Fibroblast of skin of right biceps (primary cell): ENCODE results near the gene SIX4.
"Not testable (repeated sequence)": the region's sequence is repeated elsewhere in the genome, so short reads cannot be mapped to it uniquely, and the experiment has no call there.

Experiments used
- DNase-seq: peaks from one replicate; pipeline ENCODE4 v3.0.0-alpha.2; 2013

Gene SIX4

GRCh38 chr14:60723907-60724618 is at the start of gene SIX4:
SIX4 (minus strand) TSS chr14:60724351; CDS start chr14:60724074, 277 bp downstream.
- peak; percentile 87 for DNase-seq

DNA sequence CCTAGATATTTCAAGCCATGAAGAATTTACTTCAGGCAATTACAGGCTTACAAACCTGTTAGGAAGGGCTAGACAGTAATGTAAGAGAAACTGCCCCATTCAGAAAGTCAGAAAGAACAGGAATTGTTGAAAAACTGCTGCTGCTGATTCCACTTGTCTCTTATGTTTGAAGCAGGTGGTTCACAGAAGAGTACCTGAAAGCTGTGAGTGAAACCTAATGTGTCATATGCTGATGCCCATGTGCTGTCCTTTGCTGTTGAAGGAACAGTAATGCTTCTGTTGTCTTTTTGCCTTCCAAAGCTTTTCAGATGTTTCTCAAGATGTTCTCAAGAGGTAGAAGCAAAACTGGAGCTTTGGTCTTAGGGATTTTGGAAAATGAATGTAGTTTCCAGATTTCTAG is 49.4 kb upstream of the SIX4 start:
- no peak for DNase-seq

GRCh38 chr14:60771117-60771516 is 47.0 kb upstream of the SIX4 start:
- no peak for DNase-seq

- no peak for DNase-seq
Measured at GRCh38 chr14:60768602-60769001, 44.5 kb upstream of the SIX4 start.

- no peak for DNase-seq
Measured at GRCh38 chr14:60760644-60761364, 36.7 kb upstream of the SIX4 start.

DNA sequence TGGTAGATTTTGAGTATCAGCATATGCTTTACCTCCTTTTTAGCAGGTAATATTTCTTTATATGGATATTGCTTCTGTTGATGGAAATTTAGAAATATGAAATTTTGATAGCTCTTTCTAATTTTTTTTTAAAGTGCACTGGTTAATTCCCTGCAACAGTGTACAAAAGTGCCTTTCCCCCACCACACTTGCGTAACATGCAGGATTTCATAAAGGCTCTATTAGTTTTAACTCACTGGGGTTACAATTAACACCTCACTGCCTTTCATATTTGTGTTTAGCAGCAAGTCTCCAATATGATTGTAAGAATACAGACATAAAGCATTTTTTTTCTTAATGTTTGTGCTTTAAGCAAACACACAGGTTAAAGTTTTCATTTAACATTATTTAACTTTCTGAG is 36.1 kb upstream of the SIX4 start:
- DNase-seq = no peak

- DNase-seq = no peak
Measured at GRCh38 chr14:60758885-60759284, 34.7 kb upstream of the SIX4 start.

- DNase-seq = peak; percentile 76
Measured at GRCh38 chr14:60757567-60758002, 33.4 kb upstream of the SIX4 start.

- peak; percentile 25 for DNase-seq
Measured at GRCh38 chr14:60756847-60757246, 32.7 kb upstream of the SIX4 start.

GRCh38 chr14:60753264-60754119 is 29.3 kb upstream of the SIX4 start:
- peak; percentile 76 for DNase-seq

DNA sequence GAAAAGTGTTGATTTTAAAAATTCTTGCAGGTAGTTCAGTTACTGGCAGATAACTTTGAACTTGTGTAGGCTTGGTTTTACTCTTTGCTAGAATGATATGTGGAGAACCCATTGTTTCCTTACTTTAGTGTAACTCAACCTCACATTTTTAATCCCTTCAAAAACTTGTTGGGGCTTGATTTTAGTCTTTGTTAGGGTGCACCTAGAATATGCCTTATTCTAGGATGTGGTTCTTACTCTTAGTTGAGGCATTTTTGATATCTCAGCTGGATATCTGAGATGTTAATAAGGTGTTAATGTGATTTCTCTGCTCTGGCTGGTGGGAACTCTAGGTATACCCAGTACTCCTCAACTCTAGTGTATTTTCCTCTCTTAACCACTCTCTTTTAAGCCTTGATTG is 20.4 kb upstream of the SIX4 start:
- no peak for DNase-seq

- no peak for DNase-seq
Measured at GRCh38 chr14:60738843-60739508, 14.8 kb upstream of the SIX4 start.

GRCh38 chr14:60736494-60736893 is 12.3 kb upstream of the SIX4 start:
- peak; percentile 74 for DNase-seq

DNA sequence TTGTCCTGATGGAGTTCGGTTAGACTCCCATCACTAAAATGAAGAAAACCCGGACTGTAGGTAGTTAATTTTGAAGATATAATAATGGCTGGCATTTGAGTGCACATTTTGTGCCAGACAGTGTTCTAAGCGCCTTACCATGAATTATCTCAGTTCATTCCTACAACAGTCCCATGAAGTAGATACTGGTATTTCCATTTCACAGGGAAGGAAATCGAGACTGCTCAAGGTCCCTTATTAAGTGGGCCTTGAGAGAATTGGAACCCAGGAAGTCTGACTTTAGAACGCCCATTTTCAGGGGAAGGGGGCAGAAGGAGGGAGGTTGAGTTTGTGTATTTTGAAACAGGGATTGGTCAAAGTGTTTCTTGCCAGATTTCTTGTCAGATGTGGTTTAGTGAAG is 11.3 kb upstream of the SIX4 start:
- no peak for DNase-seq

DNA sequence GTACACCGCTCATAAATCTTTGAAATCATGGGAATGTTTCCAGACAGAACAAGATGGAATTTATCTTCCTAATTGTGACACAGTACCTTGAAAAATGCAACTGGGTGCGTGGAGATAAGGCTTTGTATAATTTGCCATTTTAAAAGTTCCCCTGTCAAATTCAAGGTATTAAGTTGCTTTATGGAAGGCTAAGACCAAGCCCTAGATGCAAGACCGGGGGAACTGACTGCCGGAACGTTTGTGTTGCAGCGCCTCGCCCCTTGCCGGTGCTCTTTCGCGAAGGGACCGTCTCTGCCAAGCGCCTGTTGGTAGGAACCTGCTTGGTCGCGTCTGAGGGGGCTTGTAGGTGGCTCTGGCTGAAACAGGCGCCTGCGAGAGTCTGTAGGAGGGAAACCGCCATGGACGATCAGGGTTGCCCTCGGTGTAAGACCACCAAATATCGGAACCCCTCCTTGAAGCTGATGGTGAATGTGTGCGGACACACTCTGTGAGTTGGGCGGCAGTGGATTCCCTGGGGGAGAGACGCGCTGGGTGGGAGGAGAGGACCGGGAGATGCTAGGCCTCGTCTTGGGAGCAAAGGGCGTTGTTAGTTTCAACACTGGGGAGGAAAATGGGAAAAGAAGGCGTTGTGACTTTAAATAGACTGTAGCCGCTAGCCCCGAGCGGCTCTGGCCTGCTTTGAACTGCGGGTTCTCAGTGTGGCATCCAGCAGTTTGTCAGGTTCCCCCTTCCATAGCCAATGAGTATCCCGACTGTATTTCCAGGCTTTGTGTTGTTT is 10.5 kb upstream of the SIX4 start, which contains the start of gene MNAT1:
TSS of gene MNAT1 (plus strand) at position 297 of the 778 bp plus-strand sequence. CDS start at position 399, 102 bp downstream.
- DNase-seq = peak; percentile 83

DNA sequence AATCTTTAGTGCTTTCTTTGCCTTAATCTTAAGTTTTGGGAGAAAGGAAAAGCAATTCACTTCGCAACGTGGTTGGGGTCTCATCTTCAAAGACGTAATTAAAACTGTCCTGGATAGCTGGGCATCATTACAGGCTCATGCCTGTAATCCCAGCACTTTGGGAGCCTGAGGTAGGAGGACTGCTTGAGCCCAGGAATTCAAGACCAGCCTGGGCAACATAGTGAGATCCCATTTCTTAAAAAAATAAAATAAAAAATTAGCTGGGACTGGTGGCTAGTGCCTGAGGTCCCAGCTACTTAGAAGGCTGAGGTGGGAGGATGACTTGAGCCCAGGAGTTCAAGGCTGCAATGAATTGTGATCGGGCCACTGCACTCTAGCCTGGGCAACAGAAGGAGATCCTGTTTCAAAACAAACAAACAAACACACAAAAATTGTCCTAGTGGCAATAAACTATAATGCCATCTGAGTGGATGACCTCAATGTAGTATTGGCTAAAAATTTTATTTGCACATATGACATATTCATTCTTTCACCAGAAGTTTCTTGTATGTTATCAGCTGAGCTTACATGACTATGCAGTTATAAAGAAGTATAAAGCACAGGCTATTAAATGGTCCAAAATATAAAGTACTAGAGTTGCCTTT is 8.8 kb upstream of the SIX4 start:
- DNase-seq = no peak

- DNase-seq = not testable (repeated sequence)
Measured at GRCh38 chr14:60731291-60731690, 7.1 kb upstream of the SIX4 start.

DNA sequence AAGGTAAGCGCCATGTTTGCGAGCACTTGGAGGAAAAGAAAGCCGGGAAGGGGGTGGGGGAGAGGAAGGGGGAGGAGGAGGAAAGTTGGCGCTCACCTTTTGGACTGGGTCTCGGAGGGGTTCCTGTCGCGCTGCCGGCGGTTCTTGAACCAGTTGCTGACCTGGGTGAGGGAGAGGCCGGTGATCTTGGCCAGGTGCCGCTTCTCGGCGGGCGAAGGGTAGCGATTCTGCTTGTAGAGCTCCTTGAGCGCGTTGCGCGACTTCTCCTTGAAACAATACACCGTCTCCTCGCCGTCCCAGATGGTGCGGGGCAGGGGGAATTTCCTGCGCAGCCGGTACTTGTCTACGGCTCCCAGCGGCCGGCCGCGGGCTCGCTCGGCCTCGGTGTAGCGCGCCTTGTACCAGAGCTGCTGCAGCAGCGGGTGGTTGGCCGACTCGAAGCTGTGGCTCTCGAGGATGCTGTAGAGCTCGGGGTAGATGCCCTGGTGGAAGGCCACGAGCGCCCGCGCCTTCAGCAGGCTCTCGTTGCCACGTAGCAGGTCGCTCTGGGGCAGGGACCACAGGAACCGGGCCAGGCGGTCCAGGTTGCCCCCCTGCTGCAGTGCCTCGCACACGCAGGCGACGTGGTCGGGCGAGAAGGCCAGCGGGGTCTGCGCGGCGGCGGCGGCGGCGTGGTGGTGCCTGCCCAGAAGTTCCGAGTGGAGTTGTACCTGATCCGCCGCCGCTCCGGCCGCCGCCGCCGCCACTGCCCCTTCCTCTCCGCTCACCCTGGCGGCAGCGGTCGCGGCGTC is 840 bp downstream of the SIX4 start:
- peak; percentile 66 for DNase-seq

DNA sequence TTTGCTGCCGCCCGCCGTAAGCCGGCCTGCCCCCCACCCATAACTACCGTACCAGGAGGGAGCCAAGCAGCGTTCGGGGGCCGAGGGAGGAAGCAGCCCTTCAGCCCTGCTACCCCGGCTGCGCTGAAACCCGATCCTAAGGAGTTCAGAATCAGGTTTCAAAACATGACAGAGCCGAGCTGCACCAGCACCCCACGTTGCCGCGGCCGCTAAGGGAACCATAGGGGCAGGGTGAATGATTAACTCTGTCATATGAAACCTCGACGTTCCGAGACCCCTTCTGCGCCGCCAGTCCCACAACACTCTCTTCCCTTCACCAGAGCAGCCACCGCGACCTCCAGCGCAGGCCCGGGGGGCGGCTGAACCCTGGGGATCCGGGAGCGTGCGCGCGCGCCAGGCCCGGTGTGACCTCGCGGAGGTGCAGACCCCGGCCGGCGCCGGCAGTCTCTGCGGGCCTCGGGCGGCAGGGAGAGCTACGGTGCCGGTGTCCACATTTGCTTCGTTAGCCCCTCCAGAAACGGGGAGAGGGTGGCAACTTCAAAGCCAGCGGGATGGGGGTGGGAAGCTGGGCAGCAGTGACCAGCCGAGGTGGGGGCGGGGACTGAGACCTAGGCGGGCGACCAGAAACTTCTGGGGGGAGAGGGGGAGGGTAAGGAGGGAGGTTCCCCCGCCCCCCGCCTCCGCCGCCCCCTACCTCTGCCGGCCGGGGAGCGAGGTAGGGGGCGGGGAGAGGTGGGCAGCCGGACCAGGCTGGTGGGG is 1.6 kb downstream of the SIX4 start:
- peak; percentile 74 for DNase-seq

DNA sequence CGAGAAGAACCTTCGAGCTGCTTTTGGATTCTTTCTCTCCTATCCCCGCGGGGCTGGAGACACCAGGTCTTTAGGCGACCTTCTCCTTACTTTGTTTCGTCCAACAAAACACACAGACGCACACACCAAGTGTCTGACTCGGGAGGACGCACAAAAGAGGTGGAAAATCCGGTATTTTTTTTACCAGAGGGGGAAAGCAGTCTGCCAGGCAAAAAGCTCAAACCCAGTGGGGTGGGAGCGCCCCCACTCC is 2.1 kb downstream of the SIX4 start:
- DNase-seq = no peak
